ENCODE measurements around the gene MYH7.

Gene MYH7

DNA sequence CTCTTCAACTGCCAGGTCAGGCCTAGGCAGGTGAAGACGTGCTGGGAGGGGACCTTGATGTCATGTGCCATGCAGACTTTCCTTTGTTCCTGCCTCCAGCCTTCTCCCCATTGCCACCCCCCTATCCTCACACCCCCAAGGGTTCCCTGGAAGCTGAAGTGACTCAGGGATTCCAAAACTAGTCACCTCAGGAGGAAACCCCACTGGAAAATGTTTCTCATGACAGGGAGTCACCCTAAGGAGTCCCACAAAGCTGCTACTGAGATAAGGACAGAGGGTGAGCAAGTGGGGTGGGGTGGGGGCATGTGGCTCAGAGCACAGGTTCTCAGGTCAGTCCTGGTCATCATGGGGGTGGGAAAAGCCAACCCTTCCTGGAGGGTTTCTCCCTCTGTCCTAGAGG, 65.2 kb downstream of the MYH7 start:
- no peak for DNase-seq (ENCODE audit: low read depth in 2 of 2)

GRCh38 chr14:23366426-23366921, 69.0 kb downstream of the MYH7 start:
- no peak for DNase-seq (ENCODE audit: low read depth in 2 of 2)

DNA sequence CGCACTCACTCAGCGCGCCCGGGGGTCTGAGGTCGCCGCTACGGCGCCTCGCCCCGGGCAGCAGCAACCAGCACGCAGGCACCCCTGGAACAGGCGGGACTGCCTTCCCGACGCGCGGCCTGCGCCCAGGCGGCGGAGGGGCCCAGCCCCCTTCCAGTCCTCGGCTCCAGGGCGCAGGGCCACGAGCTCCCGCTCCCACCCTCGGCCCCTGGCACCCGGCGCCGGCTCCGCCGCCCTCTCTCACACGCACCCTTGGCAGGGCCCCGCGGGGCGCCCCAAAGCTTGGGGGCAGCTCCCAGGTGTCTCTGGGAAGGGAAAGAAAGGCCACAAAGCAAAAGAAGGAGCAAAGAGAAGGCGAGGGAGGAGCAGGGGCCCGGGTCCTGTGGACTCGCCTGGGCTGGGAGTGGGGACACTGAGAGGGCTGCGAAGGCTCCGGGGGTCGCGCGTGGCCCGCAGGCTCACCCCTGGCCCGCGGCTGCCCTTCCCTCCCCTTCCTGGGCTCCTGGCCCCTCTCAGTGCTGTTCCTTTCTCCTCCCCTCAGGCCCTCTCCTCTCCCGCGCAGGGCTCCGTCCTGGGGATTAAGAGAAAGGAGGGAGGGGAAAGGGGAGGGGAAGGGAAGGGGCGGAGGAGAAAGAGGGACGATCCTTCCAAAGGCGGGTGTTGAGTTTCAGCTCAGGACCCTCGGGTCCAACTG, 69.6 kb downstream of the MYH7 start:
- no peak for DNase-seq (ENCODE audit: low read depth in 2 of 2)

DNA sequence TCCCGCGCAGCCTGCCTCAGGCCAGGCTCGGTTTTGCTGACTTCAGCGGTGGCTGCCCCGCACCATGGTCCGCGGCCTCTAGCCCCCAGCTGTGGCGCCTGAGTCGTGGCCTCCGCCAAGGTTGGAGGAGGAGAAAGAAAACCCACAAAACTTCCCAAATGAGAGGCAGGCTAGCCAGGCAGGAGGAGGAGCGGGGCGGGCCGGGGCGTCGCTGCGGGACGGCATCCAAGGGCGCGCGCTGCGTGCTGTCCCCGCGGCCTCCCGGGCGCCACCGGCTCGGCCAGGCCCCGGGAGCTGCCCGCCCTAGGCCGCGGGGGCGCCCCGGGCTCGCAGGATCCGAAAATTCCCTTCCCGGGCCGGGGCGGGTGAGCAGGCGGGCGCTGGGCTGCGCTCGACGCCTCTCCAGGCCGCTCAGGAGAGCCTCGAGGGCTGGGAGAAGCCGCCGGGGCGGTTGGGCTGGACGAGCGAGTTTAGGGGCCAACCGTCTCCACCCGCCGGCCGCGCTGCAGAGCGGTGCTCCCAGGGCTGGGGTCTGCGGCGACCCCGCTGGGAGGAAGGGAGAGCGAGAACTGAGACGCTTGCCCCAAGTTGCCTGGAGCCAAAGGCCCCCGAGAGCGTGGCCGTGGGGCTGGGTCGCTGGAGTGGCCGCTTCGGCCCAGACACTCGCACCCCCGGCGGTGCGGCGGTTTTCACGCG, 70.3 kb downstream of the MYH7 start, which contains the start of gene EFS:
EFS (minus strand) TSS at position 137 of the 696 bp plus-strand sequence. CDS start 147 bp downstream, outside the sequence.
- DNase-seq (ENCODE audit: low read depth in 2 of 2) = no peak

DNA sequence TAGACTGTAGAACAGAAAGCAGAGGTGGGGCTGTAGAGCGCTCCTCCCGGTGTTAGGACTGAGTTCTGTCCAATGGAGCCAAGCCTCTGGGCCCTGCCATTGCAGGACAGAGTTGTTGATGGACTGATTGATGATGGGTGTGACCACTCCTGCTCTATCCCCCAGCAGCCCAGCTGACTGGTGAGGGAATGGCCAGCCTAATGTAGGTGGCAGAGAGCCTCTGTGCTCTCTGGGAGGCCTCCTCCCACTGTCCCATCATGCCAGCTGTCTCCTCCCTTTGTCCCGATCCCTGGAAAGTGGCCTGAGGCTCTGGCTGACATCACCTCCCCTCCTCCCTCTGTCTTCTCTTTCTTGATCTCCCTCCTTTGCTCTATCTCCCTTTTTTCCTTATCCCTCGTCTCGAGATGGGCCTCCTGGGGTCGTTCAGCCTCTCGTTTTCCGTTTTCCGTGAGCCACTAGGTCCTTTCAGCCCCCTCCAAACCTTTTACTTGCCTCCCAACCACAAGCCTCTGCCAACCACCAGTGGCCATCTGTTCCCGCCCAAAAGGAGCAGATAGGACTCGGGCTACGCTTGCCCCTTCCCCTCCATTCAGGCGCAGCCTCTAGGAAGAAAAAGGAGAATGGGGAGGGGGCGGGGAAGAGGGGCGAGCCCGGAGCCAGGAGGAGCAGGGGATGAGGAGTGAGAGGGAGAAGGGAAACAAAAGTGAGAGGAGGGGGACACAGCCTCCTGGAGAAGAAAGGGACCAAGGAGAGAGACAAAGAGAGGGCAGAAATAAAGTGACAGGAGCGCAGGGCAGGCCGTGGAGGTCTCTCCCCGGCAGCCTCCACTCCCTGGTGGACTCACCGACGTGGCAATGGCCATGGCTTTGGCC, 71.1 kb downstream of the MYH7 start:
- no peak for DNase-seq (ENCODE audit: low read depth in 2 of 2)
